ENCODE measurements around the gene ARMC12.

ARMC12 gene

DNA sequence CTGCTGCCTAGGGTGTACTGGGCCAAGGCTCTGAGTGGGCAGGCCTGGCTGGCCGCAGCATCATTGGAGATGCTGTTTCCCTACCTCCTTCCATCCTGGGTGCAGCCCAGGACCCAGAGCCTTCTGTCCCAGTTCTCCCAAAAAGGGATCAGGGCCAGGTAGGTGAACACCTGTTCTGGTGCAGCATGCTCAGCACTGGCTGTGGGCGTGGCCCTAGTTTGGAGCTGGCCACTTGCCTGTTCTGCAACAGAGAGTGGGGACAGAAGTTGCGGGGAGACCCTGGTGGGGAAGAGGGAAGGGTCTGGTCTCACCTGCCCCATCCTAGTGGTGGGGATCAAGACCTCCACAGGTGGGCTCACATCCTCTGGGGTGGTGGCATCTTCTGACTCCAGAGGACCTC, 1.4 kb upstream of the ARMC12 start:
- no peak for DNase-seq (ENCODE audit: low spot score)

DNA sequence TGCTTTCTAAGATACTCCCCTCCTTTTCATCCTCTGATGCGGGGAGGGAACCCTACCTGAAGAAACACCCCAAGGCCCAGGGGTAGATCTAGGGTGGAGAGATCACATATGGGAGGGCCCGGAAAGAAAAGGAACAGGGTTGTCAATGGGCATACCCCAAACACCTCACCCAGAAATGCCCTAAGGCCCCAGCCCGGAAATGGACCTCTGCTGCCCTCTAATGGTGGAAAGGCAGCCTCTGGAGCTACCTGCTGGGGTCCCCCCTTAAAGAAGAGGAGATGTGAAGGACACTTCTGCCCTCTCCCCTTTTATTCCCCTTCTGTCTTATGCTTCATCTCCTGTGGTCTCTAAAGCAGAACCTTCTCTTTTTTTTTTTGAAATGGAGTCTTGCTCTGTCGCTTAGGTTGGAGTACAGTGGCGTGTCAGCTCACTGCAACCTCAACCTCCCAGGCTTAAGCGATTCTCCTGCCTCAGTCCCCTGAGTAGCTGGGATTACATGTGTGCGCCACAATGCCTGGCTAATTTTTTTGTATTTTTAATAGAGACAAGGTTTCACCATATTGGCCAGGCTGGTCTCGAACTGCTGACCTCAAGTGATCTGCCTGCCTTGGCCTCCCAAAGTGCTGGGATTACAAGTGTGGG, 458 bp upstream of the ARMC12 start:
- DNase-seq (ENCODE audit: low spot score), result peak; percentile 24

DNA sequence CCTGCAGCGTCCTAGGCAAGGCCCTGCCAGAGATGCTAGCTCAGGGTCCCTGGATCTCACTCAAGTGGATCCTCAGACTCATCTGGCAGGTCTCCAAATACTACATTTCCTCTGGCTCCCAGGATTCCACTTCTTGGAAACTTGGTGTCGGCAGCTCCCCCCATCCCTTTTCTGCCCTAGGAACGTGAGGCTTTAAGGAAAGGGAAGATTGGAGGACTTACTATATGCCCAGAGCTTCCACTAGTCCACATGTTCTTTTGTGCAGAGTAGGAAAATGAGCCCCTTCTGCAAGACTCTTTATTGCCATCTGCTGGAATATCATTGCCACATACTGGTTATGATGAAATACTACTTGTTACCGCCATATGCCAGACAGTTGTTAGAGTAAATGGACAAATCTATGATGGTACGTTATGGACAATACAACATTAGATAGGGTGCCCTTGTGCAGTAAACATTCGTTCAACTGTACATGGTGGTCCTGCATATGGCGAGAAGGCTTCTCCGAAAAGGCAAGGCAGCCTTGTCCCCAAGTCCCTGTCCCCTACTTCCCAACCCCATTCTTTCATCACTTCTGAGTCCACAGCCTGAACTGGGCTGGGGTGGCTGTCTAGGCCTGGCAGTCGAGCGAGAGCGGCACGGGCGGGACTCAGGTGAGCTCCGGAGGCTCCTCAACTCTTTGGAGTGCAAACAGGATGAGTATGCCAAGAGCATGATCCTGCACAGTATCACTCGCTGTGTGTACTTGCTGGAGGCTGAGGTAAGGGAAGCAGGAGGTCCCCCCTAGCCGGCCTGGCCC, 780 bp downstream of the ARMC12 start:
- peak; percentile 80 for DNase-seq (ENCODE audit: low spot score)

DNA sequence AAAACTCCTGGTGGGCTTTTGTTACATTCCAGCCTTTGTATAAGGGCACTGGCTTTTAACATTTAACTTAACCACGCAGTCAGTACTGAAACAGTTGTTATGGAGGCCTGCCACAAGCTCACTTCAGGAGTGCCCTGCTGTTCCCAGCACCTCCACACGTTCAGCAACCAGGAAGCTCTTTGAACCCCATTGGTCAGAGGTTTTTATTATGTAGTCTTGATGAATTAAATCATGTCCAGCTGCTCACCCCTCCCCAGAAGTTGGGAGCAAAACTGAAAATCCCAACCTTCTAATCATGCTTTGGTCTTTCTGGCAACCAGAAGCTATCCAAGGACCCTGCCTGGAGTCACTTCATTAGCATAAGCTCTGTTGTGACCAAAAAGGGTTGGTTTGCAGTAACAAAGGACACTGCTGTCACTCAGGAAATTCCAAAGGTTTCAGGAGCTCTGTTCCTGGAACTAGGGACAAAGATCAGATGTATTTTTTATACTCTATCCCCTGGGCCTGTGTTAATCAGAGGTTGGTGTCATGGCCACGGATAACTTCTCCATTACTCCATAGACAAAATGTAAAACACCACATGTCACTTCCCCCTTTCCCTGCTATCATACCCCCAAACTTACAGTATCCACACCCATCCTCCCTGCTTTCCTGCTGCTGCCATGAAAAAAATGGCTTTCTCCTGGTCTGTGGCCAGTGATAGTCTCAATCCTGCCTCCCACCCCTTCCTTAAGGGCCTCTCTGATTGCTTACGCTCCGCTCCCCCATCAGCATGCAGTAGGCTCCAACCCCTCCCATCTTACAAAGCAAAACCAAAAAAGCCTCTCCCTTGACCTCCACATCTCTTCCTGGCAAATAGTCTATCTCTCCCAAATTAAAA, 3.1 kb downstream of the ARMC12 start:
- no peak for DNase-seq (ENCODE audit: low spot score)

DNA sequence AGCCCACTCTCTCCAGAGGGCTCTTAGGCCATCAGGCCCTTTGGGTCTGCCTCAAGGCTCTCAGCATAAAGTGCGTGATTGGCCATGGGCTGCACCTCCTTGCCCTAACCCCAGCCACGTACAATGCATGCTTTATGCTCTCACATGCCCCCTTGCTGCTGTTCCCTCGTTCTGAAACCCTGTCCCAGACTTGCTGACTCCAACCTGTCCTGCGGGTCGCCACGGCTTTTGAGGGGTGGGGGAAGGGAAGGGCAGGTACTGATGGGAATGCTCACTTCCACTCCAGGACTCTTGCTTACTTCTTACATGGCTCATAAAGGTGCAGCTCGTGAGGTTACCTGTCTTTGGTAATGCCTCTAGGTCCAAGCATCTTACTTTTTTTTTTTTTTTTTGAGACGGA, 6.0 kb downstream of the ARMC12 start:
- DNase-seq (ENCODE audit: low spot score), result no peak

DNA sequence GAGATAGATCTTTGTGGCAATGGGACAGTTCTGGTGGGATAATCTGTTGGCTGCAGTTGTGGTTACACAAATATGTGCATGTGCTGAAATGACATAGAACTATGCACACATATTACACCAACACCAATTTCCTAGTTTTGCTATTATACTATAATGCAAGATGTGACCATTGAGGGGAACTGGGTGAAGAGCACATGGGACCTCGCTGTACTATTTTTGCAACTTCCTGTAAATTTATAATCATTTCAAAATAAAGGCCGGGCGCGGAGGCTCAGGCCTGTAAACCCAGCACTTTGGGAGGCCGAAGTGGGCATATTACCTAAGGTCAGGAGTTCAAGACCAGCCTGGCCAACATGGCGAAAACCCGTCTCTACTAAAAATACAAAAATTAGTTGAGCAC, 8.7 kb downstream of the ARMC12 start:
- DNase-seq (ENCODE audit: low spot score), result no peak

DNA sequence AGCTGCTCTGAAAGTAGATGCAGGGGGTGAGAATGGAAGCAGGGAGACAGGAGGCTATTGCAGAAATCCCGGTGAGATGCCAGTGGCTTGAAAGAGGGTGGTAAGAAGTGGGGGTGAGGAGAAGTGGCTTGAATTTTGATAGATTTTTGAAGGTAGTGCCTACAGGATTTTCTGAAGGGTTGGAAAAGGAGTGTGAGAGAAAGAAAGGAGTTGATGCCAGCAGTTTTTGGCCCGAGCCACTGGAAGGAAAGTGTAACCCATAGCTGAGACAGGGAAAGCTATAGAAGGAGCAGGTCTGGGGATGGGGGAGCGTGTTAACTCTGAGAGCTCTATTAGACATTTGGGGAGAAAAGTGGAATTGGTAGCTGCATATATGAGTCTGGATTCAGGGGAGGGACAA, 9.7 kb downstream of the ARMC12 start:
- DNase-seq (ENCODE audit: low spot score), result no peak

DNA sequence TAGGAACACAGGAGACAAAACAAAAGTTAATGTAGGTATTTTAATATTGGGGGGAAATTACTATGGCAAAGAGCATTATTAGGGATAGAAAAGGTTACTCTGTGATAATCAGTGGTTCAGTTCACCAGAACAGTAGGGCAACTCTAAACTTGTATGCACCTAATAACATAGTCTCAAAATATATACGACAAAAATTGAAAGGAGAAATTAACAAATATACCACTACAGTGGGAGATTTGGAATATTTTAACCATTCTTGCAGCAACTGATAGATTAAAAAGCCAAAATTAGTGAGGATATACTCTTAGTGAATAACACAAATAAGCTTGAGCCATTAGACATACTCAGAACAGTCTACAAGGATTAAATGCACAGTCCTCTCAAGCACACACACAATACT, 11.0 kb downstream of the ARMC12 start:
- no peak for DNase-seq (ENCODE audit: low spot score)

DNA sequence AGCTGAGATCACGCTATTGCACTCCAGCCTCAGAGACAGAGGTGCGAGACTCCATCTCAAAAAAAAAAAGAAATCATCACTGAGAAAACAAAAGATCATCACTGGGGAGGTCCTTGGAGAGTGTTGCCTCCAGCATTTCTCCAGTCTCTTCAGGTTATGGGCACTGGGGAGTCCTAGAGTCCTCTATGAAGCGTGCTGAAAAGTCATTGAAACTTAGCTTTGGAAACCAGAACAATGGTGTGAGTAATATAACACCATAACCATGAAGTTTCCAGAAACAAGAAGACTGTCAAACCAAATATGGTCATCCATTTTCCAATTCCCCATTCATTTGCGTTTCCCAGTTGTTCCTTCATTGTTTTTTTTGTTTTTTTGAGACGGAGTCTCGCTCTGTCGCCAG, 13.7 kb downstream of the ARMC12 start:
- DNase-seq (ENCODE audit: low spot score), result no peak

DNA sequence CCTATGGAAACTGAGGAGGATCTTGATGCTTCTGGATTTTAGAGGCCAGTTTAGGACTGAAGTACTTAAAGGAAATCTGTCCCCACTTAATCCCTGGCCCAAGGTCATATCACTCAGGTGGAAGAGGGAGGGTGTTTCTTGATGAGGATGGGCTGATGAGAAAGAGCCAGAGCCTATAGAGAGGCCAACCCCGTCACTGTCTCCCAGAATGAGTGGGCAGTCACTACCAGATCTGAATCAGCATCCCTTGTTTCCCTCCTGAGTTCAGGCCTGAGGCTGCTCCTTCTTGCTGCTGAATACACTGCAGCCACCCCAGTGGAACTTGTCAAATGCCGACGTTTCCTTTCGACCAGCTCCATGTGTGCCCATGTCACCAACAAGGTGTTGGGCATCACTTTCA, 14.8 kb downstream of the ARMC12 start:
- no peak for DNase-seq (ENCODE audit: low spot score)

DNA sequence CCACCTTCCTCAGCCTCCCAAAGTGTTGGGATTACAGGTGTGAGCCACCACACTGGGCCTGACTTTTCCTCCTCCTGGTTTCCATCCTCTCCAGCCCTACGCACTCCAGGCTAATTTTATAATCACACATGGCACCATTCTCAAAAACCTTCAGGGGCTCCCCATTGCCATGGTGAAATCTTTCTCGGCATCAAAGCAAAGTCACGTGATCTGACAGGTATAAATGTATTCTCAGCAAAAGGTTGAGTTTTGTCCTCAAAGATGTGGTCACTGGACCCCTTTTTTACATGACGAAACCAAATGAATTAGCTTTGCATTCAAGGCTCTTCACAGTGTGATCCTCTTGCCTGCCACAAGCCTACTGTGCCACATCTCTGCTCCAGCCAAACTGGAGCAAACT, 15.5 kb downstream of the ARMC12 start:
- no peak for DNase-seq (ENCODE audit: low spot score)

DNA sequence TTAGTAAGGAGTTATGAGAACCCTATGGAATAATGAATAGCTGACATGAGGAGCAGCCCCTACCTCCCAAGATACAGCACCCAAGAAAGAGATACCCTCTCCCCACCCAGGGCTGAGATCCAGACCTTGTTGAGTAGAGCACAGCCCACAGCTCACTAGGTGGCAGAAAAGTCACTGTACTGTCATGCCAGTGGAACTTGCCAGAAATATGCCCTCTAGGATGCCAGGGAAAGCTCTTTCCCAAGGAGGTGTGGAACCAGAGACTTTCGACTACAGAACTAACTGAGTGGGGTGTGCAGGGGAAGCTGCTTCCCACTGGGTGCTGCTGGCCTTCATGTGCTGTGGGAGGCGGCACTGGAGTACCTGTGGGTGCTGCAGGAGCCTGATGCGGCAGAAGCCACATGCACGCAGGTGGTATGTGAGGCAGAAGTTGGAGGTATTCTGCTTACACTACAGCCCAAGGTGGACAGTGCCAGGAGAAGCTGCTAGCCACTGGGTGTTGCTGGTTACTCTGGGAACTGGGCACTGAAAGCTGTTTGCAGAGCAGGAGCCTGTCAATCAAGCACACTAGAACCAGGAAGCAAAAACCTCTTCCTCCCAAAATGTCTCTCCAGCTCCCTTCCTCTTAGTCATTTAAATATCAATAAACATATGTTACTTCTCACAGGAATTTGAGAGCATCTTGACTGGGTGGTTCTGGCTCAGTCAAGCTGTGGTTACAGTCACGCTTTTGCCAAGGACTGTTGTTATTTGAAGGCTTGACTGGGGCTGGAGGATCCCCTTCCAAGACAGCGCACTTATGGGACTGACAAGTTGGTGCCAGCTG, 17.8 kb downstream of the ARMC12 start:
- DNase-seq (ENCODE audit: low spot score), result no peak

DNA sequence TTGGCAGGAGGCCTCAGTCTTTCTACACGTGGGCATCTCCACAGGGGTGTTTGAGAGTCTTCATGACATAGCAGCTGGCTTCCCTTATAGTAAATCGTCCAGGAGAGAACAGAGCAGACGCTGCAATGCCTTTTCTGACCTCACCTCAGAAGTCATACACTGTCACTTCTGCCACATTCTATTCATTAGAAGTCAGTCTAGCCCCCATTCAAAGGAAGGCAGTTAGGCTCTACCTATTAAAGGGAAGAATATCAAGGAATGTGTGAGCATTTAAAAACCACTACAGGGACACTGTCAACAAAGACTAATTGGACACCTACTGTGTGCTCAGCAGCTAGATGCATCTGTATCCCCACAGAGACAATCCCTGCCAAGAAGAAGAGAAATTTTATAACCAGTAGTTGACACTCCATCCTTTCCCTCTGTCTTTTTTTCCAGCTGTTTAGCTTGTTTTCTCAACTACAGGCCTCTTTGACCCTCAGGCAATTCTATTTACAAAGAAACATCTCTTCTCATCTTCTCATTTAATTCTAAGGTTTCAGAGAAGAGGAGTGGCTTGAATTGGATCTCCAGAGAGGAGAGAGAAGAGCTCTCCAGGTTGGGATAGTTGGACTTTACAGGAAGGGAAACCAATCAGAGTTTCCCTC, 18.6 kb downstream of the ARMC12 start:
- no peak for DNase-seq (ENCODE audit: low spot score)

DNA sequence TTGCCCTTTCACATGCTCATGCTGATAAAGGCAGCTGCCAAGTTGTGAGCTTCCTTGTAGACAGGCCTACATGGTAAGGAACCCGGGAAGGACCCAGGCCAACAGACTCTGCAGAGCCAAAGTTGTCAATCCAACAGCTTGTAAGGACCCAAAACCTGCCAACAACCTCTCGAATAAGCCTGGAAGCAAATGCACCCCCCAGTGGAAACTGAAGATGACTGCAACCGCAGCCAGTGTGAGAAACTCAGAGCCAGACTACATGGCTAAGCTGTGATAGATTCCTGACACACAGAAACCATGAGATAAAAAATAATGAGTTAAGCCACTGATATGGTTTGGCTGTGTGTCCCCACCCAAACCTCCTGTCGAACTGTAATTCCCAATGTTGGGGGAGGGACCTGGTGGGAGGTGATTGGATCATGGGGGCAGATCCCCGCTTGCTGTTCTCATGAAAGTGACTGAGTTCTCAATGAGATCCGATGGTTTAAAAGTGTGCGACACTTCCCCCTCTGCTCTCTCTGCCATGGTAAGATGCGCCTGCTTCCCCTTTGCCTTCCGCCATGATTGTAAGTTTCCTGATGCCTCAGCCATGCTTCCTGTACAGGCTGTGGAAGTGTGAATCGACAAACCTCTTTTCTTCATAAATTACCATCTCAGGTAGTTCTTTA, 20.8 kb downstream of the ARMC12 start:
- peak; percentile 21 for DNase-seq (ENCODE audit: low spot score)

DNA sequence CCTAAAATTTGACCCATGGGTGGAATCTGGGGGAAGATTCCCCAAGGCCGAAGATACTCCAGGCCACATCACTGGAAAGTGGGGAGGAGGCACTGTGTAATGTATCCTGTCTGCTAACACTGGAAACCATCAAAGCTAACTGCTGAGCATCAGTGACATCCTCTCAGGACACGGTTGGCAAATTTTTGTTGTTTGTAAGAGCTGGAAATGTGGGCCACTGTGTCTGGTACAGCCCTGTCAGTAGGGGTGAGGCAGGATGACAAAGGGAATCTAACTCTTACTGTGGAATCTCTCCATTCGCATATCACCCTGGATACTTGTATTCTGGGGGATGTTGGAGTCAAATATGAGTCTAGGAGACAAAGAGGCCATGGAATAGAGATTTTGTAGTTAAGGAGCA, 22.6 kb downstream of the ARMC12 start:
- DNase-seq (ENCODE audit: low spot score), result no peak

DNA sequence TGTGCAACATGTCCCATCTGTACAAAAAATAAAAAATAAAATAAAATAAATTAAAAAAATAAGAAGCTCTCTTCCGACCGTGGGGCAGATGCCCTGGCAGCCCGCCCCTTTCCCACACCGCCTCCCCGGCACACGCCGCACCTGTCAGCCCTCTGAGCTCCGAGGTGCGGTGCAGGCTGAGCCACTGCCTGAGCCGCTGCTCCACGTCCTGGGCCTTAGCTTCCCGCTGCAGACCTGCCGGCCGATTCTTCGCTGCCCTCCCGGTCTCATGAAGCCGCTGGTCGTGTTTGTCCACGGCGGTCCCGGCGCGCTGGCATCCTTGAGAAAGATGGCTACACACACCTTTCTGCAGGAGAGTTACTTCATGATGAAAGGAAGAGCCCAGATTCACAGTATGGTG, 28.9 kb downstream of the ARMC12 start:
- DNase-seq (ENCODE audit: low spot score), result no peak

DNA sequence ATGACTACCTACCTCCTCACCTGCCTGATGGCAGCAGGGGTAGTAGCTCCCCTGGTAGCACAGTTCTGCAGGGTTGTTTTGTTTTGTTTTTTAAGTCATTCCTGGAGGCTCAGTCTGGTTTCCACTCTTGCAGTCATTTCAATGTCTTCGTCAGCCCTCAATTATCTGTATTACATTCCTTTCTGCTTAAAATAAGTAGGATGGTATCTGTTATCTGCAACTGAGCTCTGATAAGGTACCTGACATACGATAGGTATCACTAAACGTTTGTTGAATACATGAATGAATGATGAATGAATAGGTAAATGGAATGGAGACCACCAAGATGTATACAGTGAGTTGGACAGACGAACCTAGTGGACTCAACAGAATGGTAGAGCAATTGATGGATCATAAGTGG, 32.4 kb downstream of the ARMC12 start:
- DNase-seq (ENCODE audit: low spot score), result no peak

DNA sequence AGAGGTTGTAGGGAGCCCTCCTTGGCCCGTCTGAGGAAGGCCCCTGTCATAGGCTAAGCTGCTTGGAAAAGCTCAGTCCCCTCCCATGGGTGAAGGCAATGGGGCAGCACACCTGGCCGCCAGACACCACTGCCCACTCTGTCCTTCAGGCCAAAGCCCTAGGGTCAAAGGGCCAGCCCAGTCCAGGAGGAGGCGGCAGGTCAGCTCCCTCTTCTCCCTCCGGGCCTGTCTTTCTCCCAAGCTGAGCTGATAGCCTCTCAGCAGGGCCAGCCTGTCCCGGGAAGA, 34.5 kb downstream of the ARMC12 start:
- DNase-seq (ENCODE audit: low spot score), result no peak

DNA sequence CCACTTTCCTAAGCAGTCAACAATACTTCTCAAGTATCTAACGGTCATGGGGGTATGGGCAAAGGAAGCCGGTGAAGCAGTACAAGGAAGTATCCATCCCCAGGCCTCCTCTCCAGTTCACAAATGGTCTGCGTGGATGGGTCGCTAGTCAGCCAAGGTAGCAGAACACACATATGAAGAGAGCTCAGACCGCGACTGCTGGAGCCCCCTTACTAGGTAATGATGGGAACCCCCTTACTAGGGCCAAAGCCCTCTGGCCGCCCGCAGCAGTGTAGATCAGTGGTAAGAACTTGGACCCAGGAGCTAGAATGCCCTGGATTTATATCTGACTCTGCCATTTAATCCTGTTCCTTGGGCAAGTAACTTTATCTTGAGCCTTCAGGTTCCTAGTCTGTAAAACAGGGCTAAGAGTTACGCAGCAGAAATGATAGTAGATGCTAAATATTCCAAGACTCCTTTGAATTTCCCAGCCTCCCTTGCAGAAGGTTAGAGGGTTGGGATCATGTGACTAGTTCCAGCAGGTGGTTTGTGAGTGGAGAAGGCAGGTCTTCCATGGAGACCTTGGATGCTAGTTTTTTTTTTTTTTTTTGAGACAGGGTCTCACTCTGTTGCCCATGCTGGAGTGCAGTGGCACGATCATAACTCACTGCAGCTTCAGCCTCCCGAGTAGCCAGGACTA, 37.4 kb downstream of the ARMC12 start:
- DNase-seq (ENCODE audit: low spot score), result no peak

DNA sequence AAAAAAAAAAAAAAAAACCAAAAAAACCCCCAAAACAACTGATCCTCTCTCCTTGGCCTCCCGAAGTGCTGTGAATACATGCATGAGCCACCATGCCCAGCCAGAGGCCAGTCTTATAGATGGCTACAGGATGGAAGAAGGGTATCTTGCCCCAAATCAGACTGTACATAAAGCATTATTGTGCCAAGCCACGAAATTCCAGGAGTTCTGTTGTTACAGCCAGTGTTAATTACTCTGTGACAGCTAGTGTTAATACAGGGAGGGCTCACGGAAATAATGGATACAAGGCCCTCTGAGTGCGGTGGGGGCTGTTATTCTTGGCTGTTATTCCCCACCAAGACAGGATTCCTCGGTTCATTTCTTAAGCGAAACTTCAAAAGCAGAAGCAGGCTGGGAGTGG, 38.2 kb downstream of the ARMC12 start:
- no peak for DNase-seq (ENCODE audit: low spot score)

All from SW480 (cell line).